Stimulated activated CD4-positive, alpha-beta T cell treated with anti-CD3 and anti-CD28 coated beads, Interleukin-2, amount 100 ng/mL, for 4 hours (primary cell): ENCODE data around the gene HYCC1.
A peak's percentile ranks its signal among the peaks of the same experiment; 100 is the strongest.
"Not testable (repeated sequence)": the region's sequence is repeated elsewhere in the genome, so short reads cannot be mapped to it uniquely, and the experiment has no call there.

Source experiments
- DNase-seq: peaks from one replicate; pipeline ENCODE4 v3.0.0-alpha.2; 2020; ENCODE audit warnings: low read depth

Gene HYCC1

GRCh38 chr7:23013715-23014649, at the start of gene HYCC1:
Gene HYCC1, minus strand, starts transcription at chr7:23014130. Its CDS starts 23,019 bp downstream, at chr7:22991111.
- peak; percentile 98 for DNase-seq

- no peak for DNase-seq
Measured at GRCh38 chr7:23062452-23062851, 48.5 kb upstream of the HYCC1 start.

GRCh38 chr7:23061327-23061726, 47.4 kb upstream of the HYCC1 start:
- no peak for DNase-seq

GRCh38 chr7:23058408-23059096, 44.6 kb upstream of the HYCC1 start:
- DNase-seq: no peak

GRCh38 chr7:23055582-23056178, 41.8 kb upstream of the HYCC1 start:
- peak; percentile 55 for DNase-seq

- not testable (repeated sequence) for DNase-seq
Measured at GRCh38 chr7:23051124-23051485, 37.2 kb upstream of the HYCC1 start.

GRCh38 chr7:23046336-23046735, 32.4 kb upstream of the HYCC1 start:
- not testable (repeated sequence) for DNase-seq

- DNase-seq: not testable (repeated sequence)
Measured at GRCh38 chr7:23045086-23045485, 31.2 kb upstream of the HYCC1 start.

GRCh38 chr7:23044581-23044980, 30.7 kb upstream of the HYCC1 start:
- no peak for DNase-seq

- no peak for DNase-seq
Measured at GRCh38 chr7:23043441-23043840, 29.5 kb upstream of the HYCC1 start.

GRCh38 chr7:23039674-23040073, 25.7 kb upstream of the HYCC1 start:
- DNase-seq: not testable (repeated sequence)

GRCh38 chr7:23035542-23036371, 21.8 kb upstream of the HYCC1 start:
- not testable (repeated sequence) for DNase-seq

GRCh38 chr7:23027261-23027660, 13.3 kb upstream of the HYCC1 start:
- DNase-seq: no peak

- no peak for DNase-seq
Measured at GRCh38 chr7:23026164-23026563, 12.2 kb upstream of the HYCC1 start.

- no peak for DNase-seq
Measured at GRCh38 chr7:23024454-23024853, 10.5 kb upstream of the HYCC1 start.

GRCh38 chr7:23022851-23023250, 8.9 kb upstream of the HYCC1 start:
- no peak for DNase-seq

GRCh38 chr7:23022258-23022769, 8.4 kb upstream of the HYCC1 start:
- no peak for DNase-seq

- no peak for DNase-seq
Measured at GRCh38 chr7:23021596-23021995, 7.7 kb upstream of the HYCC1 start.

- DNase-seq: no peak
Measured at GRCh38 chr7:23020742-23021401, 6.9 kb upstream of the HYCC1 start.

GRCh38 chr7:23018750-23019149, 4.8 kb upstream of the HYCC1 start:
- no peak for DNase-seq

- no peak for DNase-seq
Measured at GRCh38 chr7:23017309-23017708, 3.4 kb upstream of the HYCC1 start.
